ENCODE measurements around the gene XPNPEP2.

DNA sequence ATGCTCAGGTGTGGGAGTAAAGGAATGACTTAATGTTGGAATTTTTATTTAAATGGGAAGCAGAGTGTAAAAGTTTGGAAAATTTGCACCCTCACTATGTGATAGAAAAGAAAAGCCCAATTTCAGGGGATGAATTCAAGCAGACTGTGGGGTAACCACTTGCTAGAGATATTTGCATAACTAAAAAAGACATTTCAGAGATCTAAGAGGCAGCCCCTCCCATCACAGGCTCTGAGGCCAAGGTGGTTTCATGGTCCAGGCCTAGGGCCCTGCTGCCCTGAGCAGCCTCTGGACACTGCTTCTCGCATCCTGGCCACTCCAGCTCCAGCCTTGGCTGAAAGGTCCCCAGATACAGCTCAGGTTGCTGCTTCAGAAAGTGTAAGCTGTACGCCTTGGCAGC lies 5.9 kb upstream of the XPNPEP2 start:
- TF ChIP-seq, protein P1, sequence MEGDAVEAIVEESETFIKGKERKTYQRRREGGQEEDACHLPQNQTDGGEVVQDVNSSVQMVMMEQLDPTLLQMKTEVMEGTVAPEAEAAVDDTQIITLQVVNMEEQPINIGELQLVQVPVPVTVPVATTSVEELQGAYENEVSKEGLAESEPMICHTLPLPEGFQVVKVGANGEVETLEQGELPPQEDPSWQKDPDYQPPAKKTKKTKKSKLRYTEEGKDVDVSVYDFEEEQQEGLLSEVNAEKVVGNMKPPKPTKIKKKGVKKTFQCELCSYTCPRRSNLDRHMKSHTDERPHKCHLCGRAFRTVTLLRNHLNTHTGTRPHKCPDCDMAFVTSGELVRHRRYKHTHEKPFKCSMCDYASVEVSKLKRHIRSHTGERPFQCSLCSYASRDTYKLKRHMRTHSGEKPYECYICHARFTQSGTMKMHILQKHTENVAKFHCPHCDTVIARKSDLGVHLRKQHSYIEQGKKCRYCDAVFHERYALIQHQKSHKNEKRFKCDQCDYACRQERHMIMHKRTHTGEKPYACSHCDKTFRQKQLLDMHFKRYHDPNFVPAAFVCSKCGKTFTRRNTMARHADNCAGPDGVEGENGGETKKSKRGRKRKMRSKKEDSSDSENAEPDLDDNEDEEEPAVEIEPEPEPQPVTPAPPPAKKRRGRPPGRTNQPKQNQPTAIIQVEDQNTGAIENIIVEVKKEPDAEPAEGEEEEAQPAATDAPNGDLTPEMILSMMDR (conservative IDR thresholded peaks at IDR 0.05; ENCODE audit: low read depth, low read length), result no peak
- TF ChIP-seq EZH2phosphoT487 (IDR thresholded peaks at IDR 0.05; ENCODE audit: borderline replicate concordance, low read length), result no peak
